Pancreas (tissue), 10 donors: ENCODE measurements around the gene PRR14. TPM values are rescaled to one million over a fixed set of nuclear protein-coding genes. Genes with fewer than 3 reads are reported as not detected.

Experiments used
- ATAC-seq, 4 donors: fragments of 200-7000 bp; cut with Tn5 transposase; one replicate each; pipeline versions ENCODE4 v1.8.0 to v1.9.1; 2020; ENCODE audit warnings: mild to moderate bottlenecking in 4 of 4, moderate library complexity in 4 of 4
- DNase-seq, 6 donors: peaks; one replicate each; pipeline ENCODE4 v3.0.0-alpha.2; 2020
- FAIRE-seq: peaks from 2 replicates; lab custom pipeline; 2012; peaks lifted over from hg19 to GRCh38; lab: Jason Lieb, UNC
- H3K27ac ChIP-seq, 4 donors: fragments of 200-600 bp; sonication (generic); 1 replicate in 3 of 4; 2 replicates in 1 of 4; pipeline versions ENCODE4 v1.5.0 to v1.8.0; 2020
- H3K27me3 ChIP-seq, 4 donors: fragments of 200-600 bp; one replicate each; pipeline ENCODE4 v1.8.0; 2021
- H3K36me3 ChIP-seq, 3 donors: fragments of 200-600 bp; sonication (generic) in 1 of 3; one replicate each; pipeline versions ENCODE4 v1.5.0 to v1.8.0; 2020 to 2021
- H3K4me1 ChIP-seq, 3 donors: fragments of 200-600 bp; one replicate each; pipeline ENCODE4 v1.8.0; 2021
- H3K4me3 ChIP-seq, 4 donors: fragments of 200-600 bp; sonication (generic) in 2 of 4; one replicate each; pipeline versions ENCODE4 v1.5.0 to v1.8.0; 2020 to 2021
- H3K9me3 ChIP-seq, 4 donors: fragments of 200-600 bp; one replicate each; pipeline ENCODE4 v1.8.0; 2021
- CTCF ChIP-seq, 4 donors: fragments of 200-600 bp; sonication (generic) in 3 of 4; IDR thresholded peaks; one replicate each; pipeline versions ENCODE4 v1.5.0 to v1.8.0; 2021; ENCODE audit warnings: antibody characterized with exemption in 4 of 4
- WGBS, 2 donors: extraction: QIAGEN DNeasy Blood & Tissue Kit; methylation state at CpG; one replicate each; pipeline ENCODE4 v1.1.7; 2013; 5-methylcytosine and 5-hydroxymethylcytosine counted together
- intact Hi-C, 3 donors: fragments of 100-400 bp; cut with DNase I; formaldehyde crosslinking; loops; one replicate each; pipeline versions ENCODE4 v1.11.1 to v1.14.2; 2022
- polyA plus RNA-seq, 2 donors: library from polyadenylated mRNA; stranded (reverse); fragments of 200-250 nt; gene quantifications; one replicate each; pipeline ENCODE4 v1.2.3, GENCODE V29; 2013
- total RNA-seq, 6 donors: library from RNA; stranded (reverse); fragmentation: NEBNext Ultra II Directional in 4 of 6; extraction: Animal tissue kit (Norgen Biotek cat#: 25700) in 4 of 6; gene quantifications; one replicate each; pipeline versions ENCODE4 v1.2.1 to v1.2.4, GENCODE V29; 2021 to 2023
- donor health status: healthy with polysubstance abuse.
- donor health status: DM: no; HTN: no; CAD: no; lungs with moderate emphysema.
- donor health status: DM: no; HTN: no; CAD: no.
- donor health status: control.
- donor health status: control.
- donor health status: Bipolar disorder and iron deficiency.
- donor health status: DM: yes; HTN: yes; CAD: no.
- donor health status: DM: no; HTN: no; CAD: no.
- donor health status: DM: no; HTN: no; CAD: no.
- donor health status: DM: yes; HTN: yes; CAD: no.

PRR14 gene
- total RNA-seq = 10 to 100 TPM; 23.5 to 44.8 (median 26.8) TPM
- 100 to 1,000 TPM; 120 to 164 TPM for polyA plus RNA-seq

GRCh38 chr16:30650369-30651123 is at the start of gene PRR14:
Gene PRR14 (plus strand): TSS chr16:30650960. CDS start chr16:30651646, 686 bp downstream.
- Histone ChIP-seq H3K27me3 (no peaks in the 10 kb centered on the region), H3K4me3 (peak within 1 kb of the TSS; percentile 64 to 96 (median 84)), H3K9me3 (no peaks in the 10 kb centered on the region), H3K27ac (peak within 1 kb of the TSS; percentile 88 to 94 (median 91)), H3K36me3 (peaks cover 0 to 18% (median 9%) of the 10 kb centered on the region in 3 donors), H3K4me1 (peaks cover 6 to 10% (median 9%) of the 10 kb centered on the region in 3 donors)
- peak; percentile 86 to 93 (median 89) for ATAC-seq
- DNase-seq = peak; percentile 96 to 100 (median 99)
- intact Hi-C loops = no loop called here
- peak; percentile 98 for FAIRE-seq
- peak in 3 of 4 donors; percentile 8 to 43 (median 26) for TF ChIP-seq CTCF (IDR thresholded peaks at IDR 0.05)
- WGBS, 2 donors = 1% methylated on average over 53 of the region's 53 CpGs

GRCh38 chr16:30601966-30602365 is 48.8 kb upstream of the PRR14 start:
- 78 to 80% methylated on average over 4 of the region's 4 CpGs for WGBS, 2 donors
- intact Hi-C loops = no loop called here

GRCh38 chr16:30602616-30603277 is 48.0 kb upstream of the PRR14 start:
- Histone ChIP-seq H3K4me1 (no peaks in the 10 kb centered on the region), H3K4me3 (no peak overlapping the region), H3K9me3 (no peaks in the 10 kb centered on the region), H3K36me3 (peaks cover 9 to 34% (median 16%) of the 10 kb centered on the region in 3 donors), H3K27me3 (no peaks in the 10 kb centered on the region), H3K27ac (no peak overlapping the region)
- 73 to 75% methylated on average over 4 of the region's 4 CpGs for WGBS, 2 donors
- intact Hi-C loops = no loop called here
- DNase-seq (peak in 1 of 6 donors; percentile 7), ATAC-seq (peak in 2 of 4 donors; percentile 26 to 40), FAIRE-seq (no peak)
- TF ChIP-seq CTCF (IDR thresholded peaks at IDR 0.05) = no peak

More at GRCh38 chr16:30601966-30602365, 48.8 kb upstream of the PRR14 start:
- Histone ChIP-seq H3K27ac (no peak overlapping the region), H3K36me3 (peaks cover 9 to 31% (median 16%) of the 10 kb centered on the region in 3 donors), H3K4me1 (no peaks in the 10 kb centered on the region), H3K9me3 (no peaks in the 10 kb centered on the region), H3K4me3 (no peak overlapping the region), H3K27me3 (no peaks in the 10 kb centered on the region)
- ATAC-seq (no peak), DNase-seq (no peak), FAIRE-seq (no peak)
- no peak for TF ChIP-seq CTCF (IDR thresholded peaks at IDR 0.05)

GRCh38 chr16:30603945-30604315 is 46.8 kb upstream of the PRR14 start:
- Histone ChIP-seq H3K27ac (no peak overlapping the region), H3K4me3 (no peak overlapping the region), H3K27me3 (no peaks in the 10 kb centered on the region), H3K4me1 (peaks cover 0 to 5% (median 4%) of the 10 kb centered on the region in 3 donors), H3K9me3 (no peaks in the 10 kb centered on the region), H3K36me3 (peaks cover 9 to 34% (median 16%) of the 10 kb centered on the region in 3 donors)
- no peak for FAIRE-seq
- DNase-seq = no peak
- intact Hi-C loops = no loop called here
- 84 to 93% methylated on average over 7 of the region's 7 CpGs for WGBS, 2 donors
- peak in 1 of 4 donors; percentile 45 for ATAC-seq
- TF ChIP-seq CTCF (IDR thresholded peaks at IDR 0.05) = no peak
